Lung (tissue), 12 donors: ENCODE measurements around the gene RC3H2. TPM values are rescaled to one million over a fixed set of nuclear protein-coding genes. Genes with fewer than 3 reads are reported as not detected.

Experiments
- ATAC-seq: fragments of 200-7000 bp; cut with Tn5 transposase; one replicate; pipeline ENCODE4 v1.9.1; 2020; ENCODE audit warnings: moderate number of reproducible peaks; ENCODE audit not compliant: insufficient read depth, low FRiP score
- DNase-seq, 3 donors: peaks; one replicate each; pipeline ENCODE4 v3.0.0-alpha.2; 2013 to 2017
- H3K27ac ChIP-seq, 2 donors: one replicate each; pipeline ENCODE4 v1.5.1; 2013; ENCODE audit warnings: mild to moderate bottlenecking in 2 of 2, moderate library complexity in 2 of 2, control low read depth in 1 of 2, inconsistent platforms in 1 of 2, low read depth in 1 of 2, low read length in 1 of 2
- H3K27me3 ChIP-seq, 3 donors: one replicate each; pipeline ENCODE4 v1.5.1; 2013; ENCODE audit warnings: low read length in 2 of 3; ENCODE audit not compliant: control insufficient read depth in 3 of 3, insufficient read depth in 3 of 3
- H3K36me3 ChIP-seq, 4 donors: one replicate each; pipeline ENCODE4 v1.5.1; 2013; ENCODE audit warnings: low read length in 4 of 4, mild to moderate bottlenecking in 1 of 4, moderate library complexity in 1 of 4; ENCODE audit not compliant: control insufficient read depth in 4 of 4, insufficient read depth in 4 of 4
- H3K4me1 ChIP-seq, 5 donors: one replicate each; pipeline ENCODE4 v1.5.1; 2013; ENCODE audit warnings: low read length in 5 of 5, mild to moderate bottlenecking in 2 of 5, moderate library complexity in 1 of 5; ENCODE audit not compliant: control insufficient read depth in 5 of 5, insufficient read depth in 5 of 5
- H3K4me3 ChIP-seq: one replicate; pipeline ENCODE4 v1.5.1; 2013; ENCODE audit warnings: mild to moderate bottlenecking, control low read depth, moderate library complexity
- H3K9ac ChIP-seq, 2 donors: one replicate each; pipeline ENCODE4 v1.5.1; 2013; ENCODE audit warnings: low read length in 2 of 2, control low read depth in 1 of 2; ENCODE audit not compliant: insufficient read depth in 1 of 2
- H3K9me3 ChIP-seq, 4 donors: one replicate each; pipeline ENCODE4 v1.5.1; 2013; ENCODE audit warnings: low read length in 3 of 4, mild to moderate bottlenecking in 1 of 4, moderate library complexity in 1 of 4; ENCODE audit not compliant: control insufficient read depth in 4 of 4, insufficient read depth in 3 of 4
- CTCF ChIP-seq: IDR thresholded peaks from 2 replicates; pipeline ENCODE4 v1.5.1; 2012; ENCODE audit warnings: mild to moderate bottlenecking; ENCODE audit errors: control extremely low read depth, extremely low read depth
- WGBS, 2 donors: extraction: QIAGEN DNeasy Blood & Tissue Kit; methylation state at CpG; one replicate each; pipeline ENCODE4 v1.1.7; 2013; 5-methylcytosine and 5-hydroxymethylcytosine counted together
- polyA plus RNA-seq, 2 donors: library from polyadenylated mRNA; stranded (reverse); fragments of 200-250 nt; gene quantifications; one replicate each; pipeline ENCODE4 v1.2.1, GENCODE V29; 2013
- total RNA-seq, 2 donors: library from RNA; depleted of rRNA in 1 of 2; stranded (reverse); fragments of >200 nt in 1 of 2; gene quantifications; one replicate each; pipeline ENCODE4 v1.2.1, GENCODE V29; 2014 to 2021
- donor health status: control.
- donor health status: control.
- donor health status: Bipolar disorder and iron deficiency.
- donor health status: healthy.
- donor health status: DM: yes; HTN: yes; CAD: no.

Gene RC3H2
- total and polyA plus RNA-seq, 4 donors: 11.9 to 60.2 (median 25.4) TPM

GRCh38 chr9:122940749-122941581, 35.8 kb upstream of the RC3H2 start, which contains the start of gene RABGAP1:
Gene RABGAP1 (plus strand): TSS chr9:122941020. CDS start chr9:122957060, 16,040 bp downstream.
- H3K9ac ChIP-seq: peak within 1 kb of the TSS; percentile 23 to 89
- peaks cover 3 to 25% (median 7%) of the 10 kb centered on the region in 5 donors for H3K4me1 ChIP-seq
- TF ChIP-seq CTCF: no peak
- peaks cover 6 to 16% (median 9%) of the 10 kb centered on the region in 4 donors for H3K36me3 ChIP-seq
- H3K4me3 ChIP-seq: peak within 1 kb of the TSS; percentile 82
- peak; percentile 98 to 99 (median 99) for DNase-seq
- H3K9me3 ChIP-seq: no peaks in the 10 kb centered on the region
- peak within 1 kb of the TSS; percentile 84 to 88 for H3K27ac ChIP-seq
- peak; percentile 99 for ATAC-seq
- no peaks in the 10 kb centered on the region for H3K27me3 ChIP-seq
- 0 to 1% methylated on average over 36 to 54 of the region's 54 CpGs for WGBS, 2 donors

GRCh38 chr9:122940454-122940748, 35.2 kb upstream of the RC3H2 start:
- H3K9me3 ChIP-seq: no peaks in the 10 kb centered on the region
- ATAC-seq: no peak
- DNase-seq: no peak
- no peak overlapping the region for H3K4me3 ChIP-seq
- H3K4me1 ChIP-seq: peaks cover 3 to 20% (median 7%) of the 10 kb centered on the region in 5 donors
- H3K27me3 ChIP-seq: no peaks in the 10 kb centered on the region
- peaks cover 6 to 16% (median 9%) of the 10 kb centered on the region in 4 donors for H3K36me3 ChIP-seq
- no peak for TF ChIP-seq CTCF
- 35 to 36% methylated on average over 6 of the region's 6 CpGs for WGBS, 2 donors
- H3K9ac ChIP-seq: no peak overlapping the region
- H3K27ac ChIP-seq: peak overlapping the region; percentile 74 to 76

GRCh38 chr9:122939601-122940000, 34.4 kb upstream of the RC3H2 start:
- 80 to 83% methylated on average over 4 of the region's 4 CpGs for WGBS, 2 donors
- H3K27me3 ChIP-seq: no peaks in the 10 kb centered on the region
- no peak overlapping the region for H3K9ac ChIP-seq
- H3K27ac ChIP-seq: no peak overlapping the region
- ATAC-seq: no peak
- peaks cover 6 to 17% (median 9%) of the 10 kb centered on the region in 4 donors for H3K36me3 ChIP-seq
- H3K4me1 ChIP-seq: peaks cover 3 to 15% (median 7%) of the 10 kb centered on the region in 5 donors
- TF ChIP-seq CTCF: no peak
- no peak overlapping the region for H3K4me3 ChIP-seq
- no peaks in the 10 kb centered on the region for H3K9me3 ChIP-seq
- no peak for DNase-seq
